ENCODE data around the gene OXER1.

DNA sequence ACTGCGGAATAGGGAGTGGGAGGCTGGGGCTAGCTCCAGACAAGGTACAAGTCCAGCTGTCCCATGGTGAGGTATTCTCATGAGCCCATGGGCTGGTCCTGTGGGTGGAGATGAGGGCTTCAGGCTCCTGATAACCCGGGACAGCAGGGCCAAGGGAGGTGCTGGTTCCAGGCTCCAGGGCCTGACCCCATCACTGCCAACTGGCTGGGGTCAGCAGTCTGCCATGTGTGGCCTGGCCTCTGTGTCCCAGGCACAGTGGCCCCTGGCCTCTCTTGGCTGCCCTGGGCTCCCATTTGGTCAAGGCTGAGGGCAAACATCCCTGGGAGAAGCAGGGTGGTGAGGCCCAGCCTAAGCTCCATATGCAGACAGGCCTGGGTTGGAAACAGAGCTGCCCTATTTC, 966 bp upstream of the OXER1 start:
- no peak for TF ChIP-seq POLR2A (IDR thresholded peaks at IDR 0.05)
- TF ChIP-seq, protein P1, sequence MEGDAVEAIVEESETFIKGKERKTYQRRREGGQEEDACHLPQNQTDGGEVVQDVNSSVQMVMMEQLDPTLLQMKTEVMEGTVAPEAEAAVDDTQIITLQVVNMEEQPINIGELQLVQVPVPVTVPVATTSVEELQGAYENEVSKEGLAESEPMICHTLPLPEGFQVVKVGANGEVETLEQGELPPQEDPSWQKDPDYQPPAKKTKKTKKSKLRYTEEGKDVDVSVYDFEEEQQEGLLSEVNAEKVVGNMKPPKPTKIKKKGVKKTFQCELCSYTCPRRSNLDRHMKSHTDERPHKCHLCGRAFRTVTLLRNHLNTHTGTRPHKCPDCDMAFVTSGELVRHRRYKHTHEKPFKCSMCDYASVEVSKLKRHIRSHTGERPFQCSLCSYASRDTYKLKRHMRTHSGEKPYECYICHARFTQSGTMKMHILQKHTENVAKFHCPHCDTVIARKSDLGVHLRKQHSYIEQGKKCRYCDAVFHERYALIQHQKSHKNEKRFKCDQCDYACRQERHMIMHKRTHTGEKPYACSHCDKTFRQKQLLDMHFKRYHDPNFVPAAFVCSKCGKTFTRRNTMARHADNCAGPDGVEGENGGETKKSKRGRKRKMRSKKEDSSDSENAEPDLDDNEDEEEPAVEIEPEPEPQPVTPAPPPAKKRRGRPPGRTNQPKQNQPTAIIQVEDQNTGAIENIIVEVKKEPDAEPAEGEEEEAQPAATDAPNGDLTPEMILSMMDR (IDR thresholded peaks at IDR 0.05) = no peak
